Measurements from ENCODE around the gene SUGP2.

The SUGP2 gene

GRCh38 chr19:19009951-19010350, 23.4 kb downstream of the SUGP2 start:
- H3K9me3 ChIP-seq (ENCODE audit: insufficient read depth, low read length): no peaks in the 10 kb centered on the region
- H3K27ac ChIP-seq (ENCODE audit: low read depth, low read length): no peak overlapping the region
- H3K4me3 ChIP-seq (ENCODE audit: insufficient read depth, low read length, poor library complexity, severe bottlenecking): no peak overlapping the region
- peaks cover 5% of the 10 kb centered on the region for H3K79me2 ChIP-seq (ENCODE audit: insufficient read depth, low read length)
- H3F3A ChIP-seq (ENCODE audit: insufficient read depth): no peaks in the 10 kb centered on the region; the same call in 1 of the 2 replicates
- no peaks in the 10 kb centered on the region for H4K20me1 ChIP-seq (ENCODE audit: low read depth, low read length)
- no peaks in the 10 kb centered on the region for H3K27me3 ChIP-seq (ENCODE audit: low read length)
- no peak overlapping the region for H2AFZ ChIP-seq (ENCODE audit: low read depth, low read length, severe bottlenecking)
- peaks cover 10% of the 10 kb centered on the region; the same call in 1 of the 2 replicates for H3K36me3 ChIP-seq (ENCODE audit: low read length)
- H3K9ac ChIP-seq (ENCODE audit: low read length): no peak overlapping the region
- TF ChIP-seq, protein P1, sequence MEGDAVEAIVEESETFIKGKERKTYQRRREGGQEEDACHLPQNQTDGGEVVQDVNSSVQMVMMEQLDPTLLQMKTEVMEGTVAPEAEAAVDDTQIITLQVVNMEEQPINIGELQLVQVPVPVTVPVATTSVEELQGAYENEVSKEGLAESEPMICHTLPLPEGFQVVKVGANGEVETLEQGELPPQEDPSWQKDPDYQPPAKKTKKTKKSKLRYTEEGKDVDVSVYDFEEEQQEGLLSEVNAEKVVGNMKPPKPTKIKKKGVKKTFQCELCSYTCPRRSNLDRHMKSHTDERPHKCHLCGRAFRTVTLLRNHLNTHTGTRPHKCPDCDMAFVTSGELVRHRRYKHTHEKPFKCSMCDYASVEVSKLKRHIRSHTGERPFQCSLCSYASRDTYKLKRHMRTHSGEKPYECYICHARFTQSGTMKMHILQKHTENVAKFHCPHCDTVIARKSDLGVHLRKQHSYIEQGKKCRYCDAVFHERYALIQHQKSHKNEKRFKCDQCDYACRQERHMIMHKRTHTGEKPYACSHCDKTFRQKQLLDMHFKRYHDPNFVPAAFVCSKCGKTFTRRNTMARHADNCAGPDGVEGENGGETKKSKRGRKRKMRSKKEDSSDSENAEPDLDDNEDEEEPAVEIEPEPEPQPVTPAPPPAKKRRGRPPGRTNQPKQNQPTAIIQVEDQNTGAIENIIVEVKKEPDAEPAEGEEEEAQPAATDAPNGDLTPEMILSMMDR (IDR thresholded peaks at IDR 0.05; ENCODE audit: insufficient read depth, low read length, poor library complexity, severe bottlenecking): no peak
- no peak for TF ChIP-seq EZH2phosphoT487 (conservative IDR thresholded peaks at IDR 0.05; ENCODE audit: low read length)
- no peak overlapping the region for H3K4me2 ChIP-seq (ENCODE audit: low read depth, low read length, poor library complexity, severe bottlenecking)
- no peaks in the 10 kb centered on the region for H3K9me2 ChIP-seq (replicated peaks; ENCODE audit: insufficient read depth, low read length)

- no peaks in the 10 kb centered on the region for H3F3A ChIP-seq (ENCODE audit: insufficient read depth)
- no peak overlapping the region for H2AFZ ChIP-seq (ENCODE audit: low read depth, low read length, severe bottlenecking)
- H3K9ac ChIP-seq (ENCODE audit: low read length): no peak overlapping the region
- H3K27ac ChIP-seq (ENCODE audit: low read depth, low read length): no peak overlapping the region
- TF ChIP-seq EZH2phosphoT487 (conservative IDR thresholded peaks at IDR 0.05; ENCODE audit: low read length): no peak
- TF ChIP-seq, protein P1 (IDR thresholded peaks at IDR 0.05; ENCODE audit: insufficient read depth, low read length, poor library complexity, severe bottlenecking): no peak
- no peaks in the 10 kb centered on the region for H3K9me2 ChIP-seq (replicated peaks; ENCODE audit: insufficient read depth, low read length)
- H4K20me1 ChIP-seq (ENCODE audit: low read depth, low read length): no peaks in the 10 kb centered on the region
- no peaks in the 10 kb centered on the region for H3K27me3 ChIP-seq (ENCODE audit: low read length)
- peaks cover 12% of the 10 kb centered on the region; the same call in 1 of the 2 replicates for H3K36me3 ChIP-seq (ENCODE audit: low read length)
- no peak overlapping the region for H3K4me2 ChIP-seq (ENCODE audit: low read depth, low read length, poor library complexity, severe bottlenecking)
- H3K9me3 ChIP-seq (ENCODE audit: insufficient read depth, low read length): no peaks in the 10 kb centered on the region
- H3K4me3 ChIP-seq (ENCODE audit: insufficient read depth, low read length, poor library complexity, severe bottlenecking): no peak overlapping the region
- no peaks in the 10 kb centered on the region for H3K79me2 ChIP-seq (ENCODE audit: insufficient read depth, low read length)
Observed at GRCh38 chr19:19006213-19006612, 27.1 kb downstream of the SUGP2 start.

DNA sequence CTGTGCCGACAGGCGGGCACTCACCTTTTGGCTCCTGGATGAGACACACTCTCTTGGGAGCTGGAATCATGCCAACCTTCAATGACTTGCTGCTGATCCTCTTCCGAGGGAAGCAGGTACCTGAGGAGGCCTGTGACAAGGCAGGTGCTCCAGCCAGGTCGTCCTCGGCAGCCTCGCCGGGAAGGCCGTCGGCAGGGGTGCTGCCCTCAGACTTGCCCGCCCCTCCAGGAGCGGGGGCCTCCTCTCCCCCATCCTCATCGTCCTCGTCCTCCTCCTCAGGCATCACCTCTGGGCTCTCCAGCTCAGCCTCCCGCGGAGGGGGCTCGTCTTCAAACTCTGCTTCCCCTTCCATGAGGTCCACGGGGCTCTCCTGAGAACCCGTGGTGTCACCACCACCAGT, 29.2 kb downstream of the SUGP2 start:
- no peak overlapping the region for H2AFZ ChIP-seq (ENCODE audit: low read depth, low read length, severe bottlenecking)
- no peaks in the 10 kb centered on the region for H4K20me1 ChIP-seq (ENCODE audit: low read depth, low read length)
- no peak overlapping the region for H3K9ac ChIP-seq (ENCODE audit: low read length)
- H3K36me3 ChIP-seq (ENCODE audit: low read length): peaks cover 12% of the 10 kb centered on the region; the same call in 1 of the 2 replicates
- no peaks in the 10 kb centered on the region for H3K79me2 ChIP-seq (ENCODE audit: insufficient read depth, low read length)
- no peaks in the 10 kb centered on the region for H3K9me3 ChIP-seq (ENCODE audit: insufficient read depth, low read length)
- no peak overlapping the region for H3K4me3 ChIP-seq (ENCODE audit: insufficient read depth, low read length, poor library complexity, severe bottlenecking)
- no peaks in the 10 kb centered on the region for H3K9me2 ChIP-seq (replicated peaks; ENCODE audit: insufficient read depth, low read length)
- H3K27me3 ChIP-seq (ENCODE audit: low read length): no peaks in the 10 kb centered on the region
- no peak overlapping the region for H3K27ac ChIP-seq (ENCODE audit: low read depth, low read length)
- no peak overlapping the region for H3K4me2 ChIP-seq (ENCODE audit: low read depth, low read length, poor library complexity, severe bottlenecking)
- no peak for TF ChIP-seq EZH2phosphoT487 (conservative IDR thresholded peaks at IDR 0.05; ENCODE audit: low read length)
- TF ChIP-seq, protein P1 (IDR thresholded peaks at IDR 0.05; ENCODE audit: insufficient read depth, low read length, poor library complexity, severe bottlenecking): no peak
- no peaks in the 10 kb centered on the region for H3F3A ChIP-seq (ENCODE audit: insufficient read depth)

Measured in SU-DHL-6 (cell line).